ENCODE results near the gene SORCS3.

DNA sequence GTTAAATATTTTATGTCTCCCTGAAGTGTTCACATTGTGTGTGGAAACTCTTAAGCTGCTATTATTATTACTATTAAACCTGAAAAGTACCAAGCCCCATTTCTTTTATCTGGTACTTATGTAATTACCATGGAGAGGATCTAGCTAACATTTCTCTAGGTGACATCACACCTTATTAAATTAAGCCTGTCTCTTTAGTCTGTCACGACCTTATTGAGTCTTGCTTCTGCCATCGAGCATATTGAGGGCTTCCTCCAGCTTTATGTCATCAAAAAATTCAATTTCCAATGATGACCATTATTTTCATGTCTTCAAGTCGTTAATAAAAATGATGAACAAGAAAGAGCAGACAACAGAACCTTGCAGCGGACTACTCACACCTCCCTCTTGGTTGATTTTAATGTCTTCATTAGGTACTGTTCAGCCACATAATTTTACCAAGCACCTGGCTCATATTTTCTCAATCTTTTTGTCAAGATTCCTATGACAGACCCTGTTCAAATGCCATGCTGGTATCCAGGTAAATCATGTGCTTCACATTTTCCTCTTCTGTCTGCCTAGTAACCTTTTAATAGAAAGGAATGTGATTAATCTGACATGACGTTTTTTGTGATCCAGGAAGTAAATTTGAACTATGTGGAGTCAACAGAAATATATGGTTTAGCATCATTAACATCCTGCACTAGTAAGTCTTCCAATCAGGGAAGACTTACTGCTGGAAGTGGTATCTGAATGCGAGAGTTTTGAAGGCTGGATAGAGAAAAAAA, 556.7 kb downstream of the SORCS3 start:
- TF ChIP-seq EZH2 (IDR thresholded peaks at IDR 0.05; ENCODE audit: low read length, unreplicated experiment): no peak
- TF ChIP-seq, protein P1, sequence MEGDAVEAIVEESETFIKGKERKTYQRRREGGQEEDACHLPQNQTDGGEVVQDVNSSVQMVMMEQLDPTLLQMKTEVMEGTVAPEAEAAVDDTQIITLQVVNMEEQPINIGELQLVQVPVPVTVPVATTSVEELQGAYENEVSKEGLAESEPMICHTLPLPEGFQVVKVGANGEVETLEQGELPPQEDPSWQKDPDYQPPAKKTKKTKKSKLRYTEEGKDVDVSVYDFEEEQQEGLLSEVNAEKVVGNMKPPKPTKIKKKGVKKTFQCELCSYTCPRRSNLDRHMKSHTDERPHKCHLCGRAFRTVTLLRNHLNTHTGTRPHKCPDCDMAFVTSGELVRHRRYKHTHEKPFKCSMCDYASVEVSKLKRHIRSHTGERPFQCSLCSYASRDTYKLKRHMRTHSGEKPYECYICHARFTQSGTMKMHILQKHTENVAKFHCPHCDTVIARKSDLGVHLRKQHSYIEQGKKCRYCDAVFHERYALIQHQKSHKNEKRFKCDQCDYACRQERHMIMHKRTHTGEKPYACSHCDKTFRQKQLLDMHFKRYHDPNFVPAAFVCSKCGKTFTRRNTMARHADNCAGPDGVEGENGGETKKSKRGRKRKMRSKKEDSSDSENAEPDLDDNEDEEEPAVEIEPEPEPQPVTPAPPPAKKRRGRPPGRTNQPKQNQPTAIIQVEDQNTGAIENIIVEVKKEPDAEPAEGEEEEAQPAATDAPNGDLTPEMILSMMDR (conservative IDR thresholded peaks at IDR 0.05; ENCODE audit: low read depth, low read length): no peak
- no peak for TF ChIP-seq EZH2phosphoT487 (IDR thresholded peaks at IDR 0.05; ENCODE audit: borderline replicate concordance, low read length)

All from PC-3 (cell line).